Endothelial cell of umbilical vein (primary cell): ENCODE results near the gene AP2B1.

Experiments
- MYC ChIP-seq: IDR thresholded peaks from one replicate; pipeline ENCODE4 v1.6.1; 2011; ENCODE audit warnings: mild to moderate bottlenecking, low read depth, low read length
- POLR2AphosphoS5 ChIP-seq: IDR thresholded peaks from 2 replicates; pipeline ENCODE4 v1.6.1; 2012; ENCODE audit warnings: low read depth, mild to moderate bottlenecking, control low read depth, low read length, moderate library complexity; ENCODE audit not compliant: insufficient read depth
- TF ChIP-seq, protein P1 (sequence below), 2 donors: IDR thresholded peaks; 1 replicate in 1 of 2; 2 replicates in 1 of 2; pipeline ENCODE4 v1.5.1; 2011; ENCODE audit warnings: low read length in 2 of 2, mild to moderate bottlenecking in 2 of 2, moderate library complexity in 2 of 2, control low read depth in 1 of 2, inconsistent platforms in 1 of 2, low read depth in 1 of 2; ENCODE audit not compliant: insufficient read depth in 1 of 2; ENCODE audit errors: extremely low read depth in 1 of 2

DNA sequence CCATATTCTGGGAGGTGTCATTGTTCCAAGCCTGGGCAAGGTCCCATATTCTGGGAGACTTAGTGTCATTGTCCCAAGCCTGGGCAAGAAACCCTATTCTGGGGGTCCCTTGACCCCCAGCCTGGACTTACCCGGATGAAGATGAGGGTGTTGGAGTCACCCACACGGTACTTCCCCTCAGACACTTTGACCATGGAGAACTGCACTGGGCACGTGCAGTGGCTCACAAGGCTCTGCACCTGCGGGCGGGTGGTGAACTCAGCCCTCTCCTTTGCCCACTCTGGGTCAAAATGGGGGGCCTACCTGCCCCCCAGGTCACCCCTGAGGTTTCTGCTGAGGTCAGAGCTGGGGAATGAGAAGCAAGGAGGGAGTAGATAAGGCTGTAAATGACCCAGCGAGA is 161.9 kb downstream of the AP2B1 start:
- TF ChIP-seq MYC (no peak), POLR2AphosphoS5 (no peak)
- TF ChIP-seq, protein P1, sequence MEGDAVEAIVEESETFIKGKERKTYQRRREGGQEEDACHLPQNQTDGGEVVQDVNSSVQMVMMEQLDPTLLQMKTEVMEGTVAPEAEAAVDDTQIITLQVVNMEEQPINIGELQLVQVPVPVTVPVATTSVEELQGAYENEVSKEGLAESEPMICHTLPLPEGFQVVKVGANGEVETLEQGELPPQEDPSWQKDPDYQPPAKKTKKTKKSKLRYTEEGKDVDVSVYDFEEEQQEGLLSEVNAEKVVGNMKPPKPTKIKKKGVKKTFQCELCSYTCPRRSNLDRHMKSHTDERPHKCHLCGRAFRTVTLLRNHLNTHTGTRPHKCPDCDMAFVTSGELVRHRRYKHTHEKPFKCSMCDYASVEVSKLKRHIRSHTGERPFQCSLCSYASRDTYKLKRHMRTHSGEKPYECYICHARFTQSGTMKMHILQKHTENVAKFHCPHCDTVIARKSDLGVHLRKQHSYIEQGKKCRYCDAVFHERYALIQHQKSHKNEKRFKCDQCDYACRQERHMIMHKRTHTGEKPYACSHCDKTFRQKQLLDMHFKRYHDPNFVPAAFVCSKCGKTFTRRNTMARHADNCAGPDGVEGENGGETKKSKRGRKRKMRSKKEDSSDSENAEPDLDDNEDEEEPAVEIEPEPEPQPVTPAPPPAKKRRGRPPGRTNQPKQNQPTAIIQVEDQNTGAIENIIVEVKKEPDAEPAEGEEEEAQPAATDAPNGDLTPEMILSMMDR (IDR thresholded peaks at IDR 0.05; ENCODE audit: extremely low read depth in 1 of 2, insufficient read depth in 1 of 2, low read depth in 1 of 2, low read length in 2 of 2) = no peak
